A549 treated with GW870086 at 1 μM for 4 hours (cell line): ENCODE results near the gene PIGP. TPM values are rescaled to one million over a fixed set of nuclear protein-coding genes. Genes with fewer than 3 reads are reported as not detected.

ENCODE experiments used
- total RNA-seq: library from RNA; stranded (reverse); fragments of 200-300 nt; extraction: Qiagen RNA extraction; gene quantifications from 5 replicates; pipeline ENCODE4 v1.2.3, GENCODE V29; 2022; ENCODE audit warnings: low read depth

Gene PIGP
- 12.9 to 16.8 TPM (median 15.2 TPM) in 5 replicates for total RNA-seq

GRCh38 chr21:37072988-37073416 is at the start of gene PIGP, which contains the start of gene TTC3:
PIGP (minus strand) TSS chr21:37073071; CDS start chr21:37072515, 556 bp downstream.
TTC3 (plus strand) TSS chr21:37073254; CDS start chr21:37087258, 14,004 bp downstream.

Other genes with a start within 250 kb of the PIGP start
- gene HLCS, start 106.4 kb downstream of the PIGP start, total RNA-seq: 4.4 to 7.6 TPM (median 6.6 TPM) in 5 replicates
- gene RIPPLY3, start 66.4 kb downstream of the PIGP start, total RNA-seq: 0.18 to 0.60 TPM (median 0.38 TPM) in 5 replicates
- gene TTC3, start 183 bp upstream of the PIGP start, total RNA-seq: 24.4 to 38.8 TPM (median 31.7 TPM) in 5 replicates
- 26.9 to 31.7 TPM (median 29.8 TPM) in 5 replicates for gene VPS26C, start 194.3 kb upstream of the PIGP start, total RNA-seq